ENCODE measurements around the gene SIL1.
"Not testable (repeated sequence)": the region's sequence is repeated elsewhere in the genome, so short reads cannot be mapped to it uniquely, and the experiment has no call there.

The SIL1 gene

DNA sequence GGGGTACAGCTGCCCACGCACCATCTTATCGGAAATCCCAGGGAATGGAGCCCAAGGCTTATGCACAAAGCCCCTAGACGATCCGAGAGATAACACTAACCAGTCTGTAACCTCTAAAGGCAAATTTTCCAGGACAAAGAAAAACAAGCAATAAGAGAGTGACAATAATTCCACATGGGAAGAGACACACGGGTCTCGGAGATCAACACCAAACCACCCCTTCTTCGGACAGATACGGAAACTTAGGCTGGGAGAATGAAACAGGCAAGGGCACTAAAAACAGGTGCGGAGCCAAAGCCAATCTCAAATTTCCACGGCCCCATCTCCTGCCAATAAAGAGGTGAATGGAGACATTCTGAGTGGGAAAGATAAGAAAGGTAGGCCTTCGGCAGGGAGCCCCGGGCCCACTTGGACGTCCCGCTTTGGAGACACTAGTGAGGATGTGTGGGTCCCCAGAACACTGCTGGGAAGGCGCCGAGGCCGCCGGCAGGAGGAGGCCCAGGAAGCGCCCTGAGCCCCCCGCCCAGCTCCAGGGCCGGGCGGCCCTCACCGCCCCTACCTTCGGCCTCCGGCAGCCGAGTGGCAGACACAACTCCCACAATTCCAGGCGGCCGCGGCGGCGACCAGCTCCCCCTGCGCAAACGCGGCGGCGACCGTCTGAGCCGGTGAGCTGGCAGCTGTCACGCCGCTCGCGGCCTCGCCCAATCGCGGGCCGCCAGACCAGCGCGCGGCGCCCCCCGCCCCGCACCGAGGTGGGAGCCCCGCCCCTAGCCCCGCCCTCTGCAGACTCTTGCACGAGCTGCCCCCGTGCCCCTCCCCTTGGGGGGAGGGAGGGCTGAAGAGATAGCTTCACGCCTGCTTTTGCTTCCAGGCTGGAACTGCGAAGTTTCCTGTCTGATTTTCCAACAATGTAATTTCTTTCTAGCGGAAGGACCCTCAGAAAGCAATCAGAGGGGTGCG lies at the start of gene SIL1:
TSS of gene SIL1 (minus strand) at position 659 of the 960 bp plus-strand sequence. CDS start 70,525 bp downstream, outside the sequence.
- peak; percentile 89 for DNase-seq

DNA sequence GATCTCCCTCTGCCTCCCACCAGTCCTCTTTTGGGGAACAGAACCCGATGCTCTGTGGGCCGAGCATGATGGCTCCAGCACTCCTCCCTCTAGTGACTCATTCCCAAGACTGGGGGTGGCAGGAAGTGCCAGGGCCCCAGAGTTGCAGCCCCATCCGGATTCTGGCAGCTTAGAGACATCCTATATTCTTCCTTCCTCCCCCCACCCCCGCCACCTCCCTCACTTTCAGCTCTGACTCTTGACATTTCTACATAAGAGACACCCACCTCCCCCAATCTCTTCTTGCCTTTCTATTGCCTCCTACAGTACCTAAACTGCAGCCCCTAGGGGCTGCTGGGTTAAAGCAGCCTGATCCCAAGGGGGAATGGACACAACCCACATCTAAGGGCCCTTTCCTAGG lies 48.2 kb upstream of the SIL1 start:
- no peak for DNase-seq

DNA sequence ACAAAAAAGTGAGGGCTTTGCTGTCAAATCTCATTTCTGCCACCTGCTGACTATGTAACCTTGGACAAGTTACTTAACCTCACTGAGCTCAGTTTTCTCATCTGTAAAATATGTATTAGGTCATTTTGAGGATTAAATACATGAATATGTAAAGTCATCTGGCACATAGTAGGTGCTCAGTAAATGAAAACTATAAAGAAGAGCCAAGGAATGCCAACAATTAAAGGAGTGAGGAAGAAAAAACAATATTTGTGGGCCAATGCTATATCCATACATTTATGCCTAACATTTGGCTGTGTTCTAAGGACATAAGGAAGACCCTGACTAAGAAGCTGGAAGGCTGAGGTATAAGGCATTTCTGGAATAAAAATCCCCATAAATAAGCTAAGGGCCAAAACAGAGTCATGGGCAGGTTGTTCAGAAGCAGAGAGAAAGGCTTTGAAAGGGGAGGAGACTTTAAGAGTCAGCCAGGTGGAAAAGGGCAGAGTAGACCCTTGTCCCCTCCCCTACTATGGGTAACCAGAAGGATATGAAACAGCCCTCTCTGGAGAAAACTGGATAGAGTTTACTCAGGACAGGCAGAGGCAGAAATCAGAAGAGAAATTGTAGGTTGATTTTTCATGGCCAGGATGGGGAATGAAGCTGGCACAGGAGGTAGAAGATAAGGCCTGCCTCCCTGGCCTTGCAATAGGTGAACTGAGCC lies 47.6 kb upstream of the SIL1 start:
- DNase-seq: no peak

DNA sequence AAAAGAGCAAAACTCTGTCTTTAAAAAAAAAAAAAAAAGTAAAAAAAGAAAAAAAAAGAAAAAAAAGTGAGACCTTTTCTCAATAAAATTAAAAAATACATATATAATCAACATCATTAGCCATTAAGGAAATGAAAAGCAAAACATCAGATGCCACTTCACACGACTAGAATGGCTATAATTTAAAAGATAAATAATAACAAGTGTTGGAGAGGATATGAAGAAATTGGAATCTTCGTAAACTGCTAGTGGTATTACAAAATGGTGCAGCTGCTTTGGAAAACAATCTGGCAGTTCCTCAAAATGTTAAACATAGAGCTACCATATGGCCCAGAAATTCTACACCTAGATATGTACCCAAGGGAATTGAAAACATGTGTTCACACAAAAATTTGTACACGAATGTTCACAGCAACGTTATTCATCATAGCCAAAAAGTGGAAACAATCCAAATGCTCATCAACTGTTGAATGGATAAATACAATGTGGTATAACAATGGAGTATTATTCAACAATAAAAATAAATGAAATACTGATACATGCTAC lies 45.3 kb upstream of the SIL1 start:
- no peak for DNase-seq

DNA sequence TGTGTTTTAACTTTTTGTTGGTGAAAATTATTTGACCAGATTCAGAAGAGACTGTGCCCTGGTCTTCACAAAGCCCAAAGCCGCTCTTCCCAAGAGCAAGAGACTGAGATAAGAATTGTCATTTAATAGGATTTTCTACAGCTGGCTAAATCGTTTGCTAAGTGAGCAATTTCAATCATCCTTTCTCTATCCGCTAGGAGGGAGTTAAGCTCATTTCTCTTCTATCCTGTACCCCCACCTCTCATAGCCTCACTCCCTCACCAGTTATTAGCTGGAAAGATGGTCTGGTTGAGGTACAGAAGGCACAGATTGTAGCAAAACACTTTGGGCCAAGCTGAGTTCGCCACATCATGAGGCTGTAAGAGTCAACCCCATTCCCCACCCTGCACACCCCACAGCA lies 43.0 kb upstream of the SIL1 start:
- no peak for DNase-seq

DNA sequence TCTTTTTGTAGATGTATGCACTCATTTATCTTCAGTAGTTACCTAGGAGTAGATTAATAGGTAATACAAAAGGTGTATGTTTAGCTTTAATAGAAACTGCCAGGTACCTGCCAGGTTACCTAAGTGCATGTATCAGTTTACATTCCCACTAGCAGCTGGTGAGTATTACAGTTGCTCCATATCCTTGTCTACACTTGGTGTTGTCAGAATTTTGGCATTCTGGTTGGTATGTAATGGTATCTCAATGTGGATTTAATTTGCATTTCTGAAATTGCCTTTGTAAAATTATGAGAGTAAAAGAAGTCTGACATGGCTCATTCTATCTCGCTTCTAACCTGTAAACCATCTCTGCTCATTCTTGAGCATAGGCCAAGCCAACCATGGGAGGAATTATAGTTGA lies 38.3 kb upstream of the SIL1 start:
- DNase-seq: no peak

DNA sequence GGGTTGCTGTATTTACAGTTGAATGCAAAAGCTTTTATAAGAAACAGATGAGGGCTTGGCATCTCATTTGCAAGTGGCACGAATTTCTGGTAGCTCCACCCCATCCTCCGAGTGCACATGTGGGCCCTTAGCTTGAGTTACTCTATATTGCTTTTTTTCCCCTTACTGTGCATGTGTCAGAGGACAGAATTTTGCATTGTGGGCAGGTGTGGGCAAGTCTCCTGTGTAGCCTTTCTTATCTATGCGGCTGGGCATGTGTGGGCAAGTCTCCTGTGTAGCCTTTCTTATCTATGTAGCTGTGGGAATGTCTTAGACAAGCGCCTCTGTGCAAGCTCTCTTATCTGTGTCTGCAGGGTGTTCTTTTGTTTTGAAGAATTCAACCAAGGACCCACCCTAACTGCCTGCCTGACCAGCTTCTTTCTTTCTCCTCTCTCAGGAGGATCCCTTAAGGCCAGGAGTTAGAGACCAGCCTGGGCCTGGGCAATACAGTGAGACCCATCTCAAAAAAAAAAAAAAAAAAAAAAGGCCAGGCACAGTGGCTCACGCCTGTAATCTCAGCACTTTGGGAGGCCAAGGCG lies 34.1 kb upstream of the SIL1 start:
- no peak for DNase-seq

DNA sequence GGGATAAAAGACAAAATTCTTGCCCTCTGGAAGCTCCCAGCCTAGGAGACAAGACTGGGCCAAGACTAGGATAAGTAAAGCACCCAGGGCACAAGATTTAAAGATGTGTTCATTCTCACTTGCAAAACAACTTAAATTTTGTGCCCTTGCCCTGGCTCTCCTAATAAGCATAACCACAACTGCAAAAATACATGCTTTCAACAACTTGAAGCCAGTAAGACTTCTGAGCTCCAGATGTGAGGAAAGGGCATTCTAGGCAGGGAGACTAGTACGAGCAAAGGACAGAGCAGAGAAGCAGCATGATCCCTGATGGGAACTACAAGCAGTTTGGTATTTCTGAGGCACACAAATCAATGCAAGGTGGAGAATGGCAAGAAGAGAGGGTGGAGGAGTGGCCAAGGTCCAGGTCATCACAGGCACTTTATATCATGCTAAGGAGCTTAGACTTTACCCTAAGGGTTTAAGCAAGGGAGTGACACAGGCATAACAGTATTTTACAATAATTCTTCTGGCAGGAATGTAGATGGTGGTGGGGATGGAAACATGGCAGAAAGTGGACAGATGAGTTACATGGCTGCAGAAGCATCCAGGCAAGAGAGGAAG lies 30.1 kb upstream of the SIL1 start:
- no peak for DNase-seq

DNA sequence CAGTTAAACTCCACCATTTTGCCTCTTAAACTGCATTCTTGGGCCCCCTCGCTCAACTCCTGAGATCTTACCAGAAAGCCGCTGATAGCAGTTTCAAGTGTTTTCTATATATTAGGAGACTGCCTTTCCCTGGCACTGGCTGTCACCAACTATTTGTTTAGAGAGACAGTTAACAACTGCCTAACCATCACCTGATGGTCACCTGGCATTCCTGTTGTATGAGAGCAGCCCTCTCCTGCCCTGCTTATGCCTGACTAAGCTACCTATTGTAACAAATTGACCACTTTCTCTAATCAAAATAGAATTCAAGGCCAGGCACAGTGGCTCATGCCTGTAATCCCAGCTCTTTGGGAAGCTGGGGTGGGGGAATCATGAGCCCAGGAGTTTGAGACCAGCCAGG lies 28.0 kb upstream of the SIL1 start:
- no peak for DNase-seq

DNA sequence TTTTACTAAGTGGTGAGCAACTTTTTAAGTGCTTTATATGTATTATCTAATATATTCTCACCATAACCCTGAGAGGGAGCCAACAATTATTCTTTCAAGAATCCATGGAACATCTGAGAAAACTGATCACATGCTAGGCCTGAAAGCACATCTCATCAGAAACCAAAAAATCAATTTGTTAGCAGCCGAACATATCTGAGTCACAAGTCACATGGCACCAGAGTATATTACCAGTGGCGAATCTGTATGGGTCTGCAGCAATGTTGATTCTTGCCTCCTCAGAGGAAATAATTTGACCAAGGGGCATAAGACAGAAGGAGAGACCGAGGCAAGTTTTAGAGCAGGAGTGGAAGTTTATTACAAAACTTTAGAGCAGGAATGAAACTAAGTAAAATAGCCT lies 25.3 kb upstream of the SIL1 start:
- no peak for DNase-seq

DNA sequence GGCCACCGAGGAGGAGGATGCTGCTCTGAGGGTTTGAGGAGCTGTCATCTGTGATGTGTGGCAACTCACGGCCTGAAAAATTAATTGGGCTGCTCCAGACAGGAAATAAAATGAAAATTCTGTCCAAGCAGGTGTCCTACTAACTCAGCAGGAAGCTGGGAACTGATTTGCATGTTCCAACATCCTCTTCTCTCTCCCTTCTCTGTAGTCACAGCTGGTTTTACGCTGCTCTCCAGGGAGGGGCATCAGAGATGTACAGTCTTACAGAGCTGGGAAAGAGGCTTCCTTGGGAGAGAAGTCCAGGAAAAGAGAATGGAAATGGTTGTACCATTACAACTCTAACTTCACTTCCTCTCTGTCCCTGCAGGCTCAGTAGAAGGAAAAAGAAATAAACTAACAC lies 24.2 kb upstream of the SIL1 start:
- DNase-seq: no peak

DNA sequence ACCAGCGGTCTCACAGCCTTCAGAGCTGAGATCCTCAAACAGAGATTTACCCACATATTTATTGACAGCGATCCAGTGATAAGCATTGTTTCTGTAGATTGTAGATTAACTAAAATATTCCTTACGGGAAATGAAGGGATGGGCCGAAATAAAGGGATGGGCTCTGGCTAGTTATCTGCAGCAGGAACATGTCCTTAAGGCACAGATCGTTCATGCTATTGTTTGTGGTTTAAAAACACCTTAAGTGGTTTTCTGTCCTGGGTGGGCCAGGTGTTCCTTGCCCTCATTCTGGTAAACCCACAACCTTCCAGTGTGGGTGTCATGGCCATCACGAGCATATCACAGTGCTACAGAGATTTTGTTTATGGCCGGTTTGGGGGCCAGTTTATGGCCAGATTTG lies 19.9 kb upstream of the SIL1 start:
- DNase-seq: not testable (repeated sequence)

DNA sequence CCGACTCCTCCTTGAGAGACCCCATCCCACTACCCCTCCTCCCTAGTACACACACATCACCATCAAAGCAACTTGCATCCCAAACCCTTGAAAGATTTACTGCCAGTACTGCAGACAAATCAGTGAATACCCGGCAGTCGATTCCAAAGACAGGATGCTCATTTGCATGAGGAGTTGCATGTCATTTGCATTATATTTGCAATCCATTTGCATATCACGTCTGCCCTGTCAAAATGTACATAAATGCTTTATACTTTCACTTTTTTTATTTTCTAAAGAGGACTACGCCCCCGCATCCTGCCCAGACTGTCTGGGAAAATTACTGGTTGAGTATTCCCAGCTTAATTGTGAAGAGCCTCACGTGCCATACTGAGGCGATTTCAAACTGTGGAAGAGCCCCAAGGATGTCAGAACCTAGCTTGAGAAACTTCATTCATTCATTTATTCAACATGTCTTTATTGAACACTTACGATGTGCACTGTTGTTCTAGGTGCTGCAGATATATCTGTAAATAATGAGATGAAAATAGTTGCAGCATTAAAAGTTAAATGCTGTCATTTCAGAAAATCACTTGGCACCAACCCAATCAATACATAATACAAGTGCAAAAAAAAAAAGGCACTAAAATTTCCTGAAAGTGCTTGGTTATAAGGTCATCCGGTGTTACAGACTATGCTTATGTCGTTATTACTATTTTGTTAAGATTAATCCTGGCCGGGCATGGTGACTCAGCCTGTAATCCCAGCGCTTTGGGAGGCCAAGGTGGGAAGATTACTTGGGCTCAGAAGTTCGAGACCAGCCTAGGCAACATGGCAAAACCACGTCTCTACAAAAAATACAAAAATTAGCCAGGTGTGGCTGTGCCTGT lies 17.2 kb upstream of the SIL1 start:
- DNase-seq: no peak

DNA sequence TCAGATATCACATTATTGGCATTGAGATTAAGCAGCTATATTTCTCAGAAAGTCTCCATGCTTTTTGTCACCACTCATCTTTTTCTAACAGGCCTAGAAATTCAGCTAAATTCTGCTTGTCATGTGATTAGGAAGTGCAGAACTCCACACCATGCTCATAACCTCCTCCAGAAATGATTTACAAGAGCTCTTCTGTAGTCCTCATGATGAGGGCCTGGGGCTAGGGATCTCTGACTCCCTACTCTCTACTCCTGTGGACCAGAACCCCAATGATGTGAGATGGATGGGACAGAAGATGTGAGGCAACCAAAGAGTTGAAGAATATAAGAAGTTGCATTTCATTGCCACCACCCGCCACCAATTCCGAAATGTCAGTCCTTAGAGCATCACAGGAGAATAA lies 16.5 kb upstream of the SIL1 start:
- no peak for DNase-seq

DNA sequence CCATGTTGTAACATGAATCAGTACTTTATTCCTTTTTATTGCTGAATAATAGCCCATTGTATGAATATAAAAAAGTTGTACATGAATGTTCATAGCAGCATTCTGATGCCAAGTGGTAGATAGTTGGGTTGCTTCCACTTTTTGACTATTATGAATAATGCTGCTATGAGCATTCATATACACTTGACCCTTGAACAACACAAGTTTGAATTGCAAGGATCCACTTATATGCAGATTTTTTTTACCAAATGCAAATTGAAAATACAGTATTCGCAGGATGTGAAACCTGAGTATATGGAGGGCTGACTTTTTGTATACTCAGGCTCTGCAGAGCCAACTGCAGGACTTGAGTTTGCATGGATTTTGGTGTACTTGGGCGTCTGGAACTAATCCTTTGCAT lies 14.7 kb upstream of the SIL1 start:
- no peak for DNase-seq

DNA sequence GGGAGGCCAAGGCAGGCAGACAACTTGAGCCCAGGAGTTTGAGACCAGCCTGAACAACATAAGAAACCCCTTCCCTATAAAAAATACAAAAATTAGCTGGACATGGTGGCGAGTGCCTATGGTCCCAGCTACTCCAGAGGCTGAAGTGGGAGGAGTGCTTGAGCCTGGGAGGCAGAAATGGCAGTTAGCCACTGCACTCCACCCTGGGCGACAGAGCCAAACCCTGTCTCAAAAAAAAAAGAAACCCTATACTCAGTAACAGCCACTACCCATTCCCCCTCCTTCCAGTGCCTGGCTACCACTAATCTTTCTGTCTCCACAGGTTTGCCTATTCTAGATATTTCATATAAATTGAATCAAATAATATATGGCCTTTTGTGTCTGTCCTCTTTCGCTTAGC lies 14.3 kb upstream of the SIL1 start:
- DNase-seq: no peak

DNA sequence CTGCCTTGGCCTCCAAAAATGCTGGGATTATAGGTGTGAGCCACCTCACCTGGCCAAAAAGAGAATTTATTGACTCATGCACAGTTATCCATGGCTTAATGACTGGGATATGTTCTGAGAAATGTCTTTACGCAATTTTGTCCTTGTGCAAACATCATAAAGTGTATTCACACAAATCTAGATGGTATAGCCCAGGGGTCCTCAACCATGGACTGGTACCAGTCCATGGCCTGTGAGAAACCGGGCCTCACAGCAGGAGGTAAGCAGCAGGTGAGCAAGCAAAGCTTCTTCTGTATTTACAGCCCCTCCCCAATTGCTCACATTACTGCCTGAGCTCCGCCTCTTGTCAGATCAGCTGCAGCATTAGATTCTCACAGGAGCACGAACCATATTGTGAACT lies 12.4 kb upstream of the SIL1 start:
- DNase-seq: no peak

DNA sequence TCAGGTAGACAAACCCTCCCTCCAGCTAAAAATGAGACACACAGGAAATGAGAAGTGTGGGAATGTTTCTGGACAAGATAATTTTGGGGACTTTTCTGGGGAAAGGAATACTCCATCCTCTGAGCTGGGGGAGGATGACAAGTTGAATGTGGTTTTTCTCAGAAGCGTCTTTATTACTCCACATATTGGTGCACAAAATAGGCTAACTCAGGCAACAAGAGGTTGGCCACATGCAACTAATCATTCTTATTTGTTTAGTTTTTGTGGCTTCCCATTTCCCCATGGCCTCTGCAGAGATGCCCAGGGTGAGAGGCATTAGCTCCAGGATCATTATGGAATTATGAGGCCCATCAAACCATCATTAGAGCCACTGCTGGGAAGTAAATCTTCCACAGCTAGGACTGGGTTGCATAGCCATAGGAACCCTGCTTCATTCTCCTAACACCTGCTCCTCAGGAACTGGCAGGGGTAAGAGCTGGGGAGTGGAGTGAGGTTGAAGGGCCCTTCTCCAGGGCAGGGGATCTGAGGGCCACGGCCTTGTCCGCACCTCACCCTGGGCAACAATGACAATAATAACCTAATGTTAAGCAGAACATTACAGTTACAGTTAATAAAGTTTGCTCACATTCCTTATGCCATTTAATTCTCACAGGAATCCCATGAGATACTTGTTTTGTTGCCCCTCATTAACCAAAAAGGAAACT lies 9.3 kb upstream of the SIL1 start:
- DNase-seq: no peak

DNA sequence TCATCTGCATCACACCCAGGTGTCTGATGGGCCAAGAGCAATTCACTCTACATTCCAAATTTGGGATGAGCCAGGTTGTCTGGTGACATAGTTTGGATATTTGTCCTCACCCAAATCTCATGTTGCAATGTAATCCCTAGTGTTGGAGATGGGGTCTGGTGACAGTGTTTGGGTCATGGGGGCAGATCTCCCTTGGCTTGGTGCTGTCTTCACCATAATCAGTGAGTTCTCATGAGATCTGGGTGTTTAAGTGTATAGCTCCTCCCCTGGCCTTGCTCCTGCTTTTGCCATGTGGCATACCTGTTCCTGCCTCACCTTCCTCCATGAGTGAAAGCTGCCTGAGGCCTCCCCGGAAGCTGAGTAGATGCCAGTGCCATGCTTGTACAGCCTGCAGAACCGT lies 7.4 kb upstream of the SIL1 start:
- DNase-seq: no peak

DNA sequence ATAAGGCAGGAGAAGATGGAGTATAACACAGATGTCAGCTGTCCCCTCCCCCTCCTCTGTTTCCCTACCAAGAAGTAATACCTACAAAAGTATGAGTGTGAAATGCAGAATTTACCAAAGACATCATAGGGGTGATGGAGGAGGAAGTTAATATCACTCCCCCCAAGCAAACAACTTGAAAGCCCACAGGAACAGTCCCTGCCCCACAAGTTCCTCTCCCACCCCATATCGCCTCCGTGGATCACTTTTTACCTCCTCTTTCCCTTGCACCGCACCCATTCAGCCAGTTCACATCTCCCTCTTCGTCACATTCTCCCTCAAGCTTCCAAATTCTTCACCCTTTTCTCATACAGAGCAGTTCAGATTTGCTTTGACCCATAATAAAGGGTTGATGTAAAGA lies 7.0 kb upstream of the SIL1 start:
- DNase-seq: no peak

DNA sequence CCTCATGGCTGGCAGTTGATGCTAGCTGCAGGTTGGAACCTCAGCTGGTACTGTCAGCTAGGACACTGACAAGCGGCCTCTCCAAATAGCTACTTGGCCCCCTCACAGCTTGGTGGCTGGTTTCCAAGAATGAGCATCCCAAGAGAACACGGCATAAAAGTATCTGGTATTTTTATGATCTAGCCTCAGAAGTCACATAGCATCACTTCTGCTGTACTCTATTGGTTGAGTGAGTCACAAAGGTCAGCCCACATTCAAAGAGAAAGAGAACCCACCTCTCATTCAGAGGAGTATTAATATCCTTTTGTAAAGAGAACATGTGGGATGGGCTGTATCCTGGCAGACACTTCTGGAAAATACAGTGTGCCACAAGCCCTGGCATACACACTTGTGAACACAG lies 6.0 kb upstream of the SIL1 start:
- no peak for DNase-seq

DNA sequence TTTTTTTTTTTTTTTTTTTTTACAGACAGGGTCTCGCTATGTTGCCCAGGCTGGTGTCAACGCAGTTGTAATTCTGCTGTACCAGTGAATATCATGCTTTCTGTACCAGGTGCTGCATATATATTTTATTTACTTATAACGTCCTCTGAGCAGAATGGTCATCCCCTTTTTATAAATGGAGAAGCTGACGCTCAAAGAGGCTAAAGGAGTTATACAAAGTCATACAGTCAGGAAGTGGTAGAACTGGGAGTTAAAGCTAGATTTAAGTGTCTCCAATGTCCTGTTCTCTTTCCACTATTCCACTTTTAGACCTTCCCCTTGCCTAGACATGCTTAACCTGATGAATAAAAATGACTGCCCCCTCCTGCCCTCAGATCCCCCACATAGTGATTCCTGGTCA lies 1.2 kb upstream of the SIL1 start:
- no peak for DNase-seq
